ENCODE measurements around the gene KCNT2.
"Not testable (repeated sequence)": the region's sequence is repeated elsewhere in the genome, so short reads cannot be mapped to it uniquely, and the experiment has no call there.

Gene KCNT2

DNA sequence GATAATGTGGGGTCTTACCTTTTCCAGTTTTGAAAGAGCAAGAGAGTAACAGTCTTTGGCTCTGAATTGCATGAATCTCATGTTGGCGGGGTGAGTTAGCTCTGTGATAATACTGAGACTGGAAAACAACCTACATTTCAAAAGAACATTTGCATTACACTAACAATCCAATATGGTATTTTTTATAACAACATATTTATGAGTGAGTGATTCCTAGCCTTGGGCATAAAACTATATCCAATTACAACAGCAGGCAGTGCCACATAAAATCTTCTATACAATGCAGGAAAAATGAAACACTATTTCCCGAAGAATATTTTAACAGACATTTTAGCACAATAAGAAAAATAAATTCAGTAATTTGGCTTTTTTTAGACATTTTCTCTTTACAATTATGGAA is 303.0 kb downstream of the KCNT2 start:
- DNase-seq, result no peak

- no peak for DNase-seq
Observed at GRCh38 chr1:196302981-196303380, 305.3 kb downstream of the KCNT2 start.

GRCh38 chr1:196302420-196302819 is 305.8 kb downstream of the KCNT2 start:
- DNase-seq, result no peak

DNA sequence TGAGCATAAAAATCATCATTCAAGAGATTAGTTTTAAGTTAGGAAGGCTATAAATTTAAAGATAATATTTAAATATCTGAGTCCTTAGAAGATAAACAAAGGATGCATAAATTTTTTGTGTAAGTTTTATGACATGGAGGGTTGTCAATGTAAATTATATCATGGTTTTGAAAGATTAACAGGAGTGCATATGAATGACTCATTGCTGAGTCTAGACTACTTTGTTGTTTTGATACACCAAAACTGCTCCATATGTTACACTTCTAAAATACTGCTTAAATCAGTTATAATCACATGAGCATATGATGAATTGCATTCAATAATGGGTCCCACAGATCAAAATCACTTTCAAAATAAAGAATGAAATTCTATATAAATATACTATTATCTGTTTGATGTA is 312.5 kb downstream of the KCNT2 start:
- DNase-seq, result no peak

DNA sequence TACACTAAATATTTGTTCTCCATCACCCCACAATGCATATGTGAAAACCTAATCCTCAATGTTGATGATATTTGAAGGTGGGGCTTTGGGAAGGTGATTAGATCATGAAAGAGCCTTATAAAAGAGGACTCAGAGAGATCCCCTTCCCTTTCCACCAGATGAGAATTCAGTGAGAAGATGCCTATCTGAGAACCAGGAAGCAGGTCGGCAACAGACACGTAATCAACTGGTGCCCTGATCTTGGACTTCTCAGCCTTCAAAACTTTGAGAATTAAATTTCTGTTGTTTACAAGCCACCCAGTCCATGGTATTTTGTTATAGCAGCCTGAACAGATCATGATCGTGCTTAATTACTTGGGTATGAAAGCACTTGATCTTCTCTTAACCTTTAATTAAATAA is 329.4 kb downstream of the KCNT2 start:
- DNase-seq, result no peak

- DNase-seq, result no peak
Observed at GRCh38 chr1:196277860-196278259, 330.4 kb downstream of the KCNT2 start.

DNA sequence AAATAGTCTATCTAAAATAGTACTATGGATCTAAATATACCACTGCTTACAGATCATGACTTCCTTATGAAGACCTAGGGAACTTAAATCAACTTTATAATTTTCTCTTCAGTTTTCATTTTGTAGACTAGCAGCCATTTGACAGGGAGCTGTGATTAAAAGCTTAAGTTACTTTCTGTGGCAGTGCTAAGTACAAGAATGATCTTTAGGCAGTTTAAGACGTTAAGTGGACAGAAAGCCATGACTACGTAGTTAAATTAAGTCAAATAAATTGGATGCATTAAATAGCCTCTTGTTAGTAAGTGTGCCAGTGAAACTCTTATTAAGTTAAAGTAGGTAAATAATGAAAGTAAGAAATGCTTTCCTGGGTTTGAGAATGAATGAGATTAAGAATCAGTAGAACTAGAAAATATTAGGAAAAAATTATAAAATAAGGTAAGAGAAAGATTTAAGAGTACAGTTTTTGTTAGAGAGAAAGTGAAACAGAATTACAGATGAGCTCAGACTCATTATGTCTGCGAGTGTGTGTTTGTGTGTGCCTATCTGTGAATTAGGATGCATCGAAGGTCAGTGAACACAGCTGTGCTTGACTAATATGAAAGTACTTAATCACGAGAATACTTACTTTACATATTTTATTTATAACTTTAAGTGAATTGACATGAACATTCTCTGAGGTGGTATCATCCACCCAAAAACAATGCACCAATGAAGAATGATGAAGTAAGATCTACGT is 336.9 kb downstream of the KCNT2 start:
- DNase-seq, result no peak

DNA sequence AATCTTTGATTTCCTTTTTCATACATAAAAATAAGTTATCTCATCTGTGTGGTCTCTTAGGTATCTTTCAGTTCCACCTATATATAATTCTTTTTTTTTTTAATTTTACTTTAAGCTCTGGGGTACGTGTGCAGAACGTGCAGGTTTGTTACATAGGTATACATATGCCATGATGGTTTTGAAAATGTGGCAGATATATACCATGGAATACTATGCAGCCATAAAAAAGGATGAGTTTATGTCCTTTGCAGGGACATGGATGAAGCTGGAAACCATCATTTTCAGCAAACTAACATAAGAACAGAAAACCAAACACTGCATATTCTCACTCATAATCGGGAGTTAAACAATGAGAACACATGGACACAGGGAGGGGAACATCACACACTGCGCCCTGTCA is 345.2 kb downstream of the KCNT2 start:
- DNase-seq, result not testable (repeated sequence)

DNA sequence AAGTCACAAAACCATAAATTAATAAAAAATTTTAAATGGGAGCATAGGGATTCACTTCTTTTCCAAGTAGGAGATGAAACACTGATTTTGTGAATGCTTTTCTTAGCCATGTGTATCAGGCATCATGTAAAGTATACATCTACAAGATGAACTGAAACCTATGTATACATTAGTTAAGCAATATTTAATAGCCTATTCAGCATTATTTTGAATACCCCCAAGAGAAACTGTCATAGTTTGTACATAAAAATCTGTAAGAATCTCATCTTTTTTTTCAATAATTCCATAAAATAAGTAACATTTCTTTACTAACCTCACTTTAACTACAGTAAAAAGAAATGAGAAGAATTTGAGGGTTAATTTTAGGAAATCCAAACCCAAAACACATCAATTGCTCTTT is 348.0 kb downstream of the KCNT2 start:
- no peak for DNase-seq

DNA sequence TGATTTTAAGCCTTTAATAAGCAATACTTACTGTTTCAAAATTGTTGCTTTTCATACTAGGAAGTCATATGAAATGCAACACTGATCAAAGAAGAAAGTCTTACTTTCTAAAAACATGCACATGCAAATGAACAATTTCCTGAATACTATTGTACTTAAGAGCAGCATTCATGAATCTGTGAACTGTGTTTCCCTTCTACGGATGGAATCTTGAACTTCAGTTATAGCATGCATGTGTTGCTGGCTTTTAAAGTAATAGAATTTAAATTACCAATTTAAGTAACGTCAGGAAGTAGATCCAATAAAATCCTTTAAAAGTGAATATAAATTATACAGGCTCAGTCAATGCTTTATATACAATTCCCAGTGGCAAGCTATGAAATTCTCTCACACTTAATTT is 348.9 kb downstream of the KCNT2 start:
- DNase-seq, result no peak

- no peak for DNase-seq
Observed at GRCh38 chr1:196255762-196256161, 352.5 kb downstream of the KCNT2 start.

DNA sequence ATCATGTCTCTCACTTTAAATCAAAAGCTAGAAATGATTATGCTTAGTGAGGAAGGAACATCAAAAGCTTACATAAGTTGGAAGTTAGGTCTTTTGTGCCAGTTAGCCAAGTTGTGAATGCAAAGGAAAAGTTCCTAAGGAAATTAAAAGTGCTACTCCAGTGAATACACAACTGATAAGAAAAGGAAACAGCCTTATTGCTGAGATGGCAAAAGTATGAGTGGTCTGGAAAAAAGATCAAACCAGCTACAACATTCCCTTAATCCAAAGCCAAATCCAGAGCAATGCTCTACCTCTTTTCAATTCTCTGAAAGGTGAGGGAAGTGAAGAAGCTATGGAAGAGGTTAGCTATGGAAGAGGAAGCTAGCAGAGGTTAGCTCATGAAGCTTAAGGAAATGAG is 378.7 kb downstream of the KCNT2 start:
- DNase-seq, result no peak

DNA sequence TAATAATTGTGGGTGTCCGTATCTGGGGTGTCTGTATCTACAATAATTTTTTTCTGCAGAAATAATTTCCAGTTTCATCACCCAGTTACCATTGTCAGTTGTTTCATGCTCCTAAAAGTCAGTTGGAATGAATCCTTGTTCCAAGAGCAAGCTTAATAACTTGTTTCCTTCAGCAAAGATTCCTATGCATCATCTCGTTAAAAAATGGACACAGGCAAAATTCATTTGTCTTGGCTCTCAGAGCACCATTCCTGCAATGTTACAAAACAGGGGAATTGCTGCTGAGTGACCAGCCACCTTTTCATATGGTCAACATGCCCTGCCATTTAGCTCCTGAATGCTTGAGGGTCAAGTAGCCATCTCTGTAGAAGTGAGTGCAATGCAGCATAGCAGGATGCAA is 393.4 kb downstream of the KCNT2 start:
- DNase-seq, result no peak

DNA sequence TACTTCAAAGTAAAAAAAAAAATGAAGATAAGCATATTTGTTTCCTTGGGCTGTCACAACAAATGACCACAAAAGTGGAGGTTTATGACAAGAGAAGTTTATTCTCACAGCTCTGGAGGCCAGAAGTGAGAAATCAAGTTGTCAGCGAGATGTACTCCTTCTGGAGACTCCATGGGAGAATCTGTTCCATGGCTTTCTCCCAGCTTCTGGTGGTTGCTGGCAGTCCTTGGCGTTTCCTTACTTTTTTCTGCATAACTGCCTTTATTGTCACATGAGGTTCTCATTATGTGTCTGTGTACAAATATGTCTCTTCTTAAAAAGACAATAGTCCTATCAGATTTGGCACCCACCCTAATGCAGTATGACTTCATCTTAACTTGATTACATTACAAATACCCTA is 398.3 kb downstream of the KCNT2 start:
- DNase-seq, result no peak

GRCh38 chr1:196209265-196209664 is 399.0 kb downstream of the KCNT2 start:
- no peak for DNase-seq

- DNase-seq, result no peak
Observed at GRCh38 chr1:196207612-196208217, 400.5 kb downstream of the KCNT2 start.

DNA sequence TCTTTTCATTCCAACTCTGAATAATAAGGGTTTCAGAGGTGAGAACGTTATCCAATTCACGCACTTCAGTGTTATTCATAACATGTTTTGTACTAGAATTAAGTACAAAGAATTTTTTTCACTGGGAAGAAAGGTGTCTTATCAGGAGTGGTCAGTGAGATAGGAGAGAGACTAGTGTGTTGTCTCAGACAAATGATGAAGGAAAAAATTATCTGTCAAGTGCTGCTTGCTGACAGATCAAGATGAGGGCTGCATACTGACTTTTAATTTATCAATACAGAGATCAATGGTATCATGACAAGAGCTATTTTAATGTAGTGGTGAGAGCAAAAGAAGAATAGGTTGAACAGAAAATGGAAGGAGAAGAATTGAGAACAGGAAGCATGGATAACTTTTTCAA is 402.4 kb downstream of the KCNT2 start:
- DNase-seq, result no peak

- DNase-seq, result no peak
Observed at GRCh38 chr1:196196486-196196885, 411.8 kb downstream of the KCNT2 start.

- DNase-seq, result no peak
Observed at GRCh38 chr1:196193896-196194559, 414.2 kb downstream of the KCNT2 start.

- DNase-seq, result no peak
Observed at GRCh38 chr1:196183941-196184340, 424.3 kb downstream of the KCNT2 start.

GRCh38 chr1:196181594-196181878 is 426.7 kb downstream of the KCNT2 start:
- no peak for DNase-seq

- no peak for DNase-seq
Observed at GRCh38 chr1:196180847-196181593, 427.2 kb downstream of the KCNT2 start.

DNA sequence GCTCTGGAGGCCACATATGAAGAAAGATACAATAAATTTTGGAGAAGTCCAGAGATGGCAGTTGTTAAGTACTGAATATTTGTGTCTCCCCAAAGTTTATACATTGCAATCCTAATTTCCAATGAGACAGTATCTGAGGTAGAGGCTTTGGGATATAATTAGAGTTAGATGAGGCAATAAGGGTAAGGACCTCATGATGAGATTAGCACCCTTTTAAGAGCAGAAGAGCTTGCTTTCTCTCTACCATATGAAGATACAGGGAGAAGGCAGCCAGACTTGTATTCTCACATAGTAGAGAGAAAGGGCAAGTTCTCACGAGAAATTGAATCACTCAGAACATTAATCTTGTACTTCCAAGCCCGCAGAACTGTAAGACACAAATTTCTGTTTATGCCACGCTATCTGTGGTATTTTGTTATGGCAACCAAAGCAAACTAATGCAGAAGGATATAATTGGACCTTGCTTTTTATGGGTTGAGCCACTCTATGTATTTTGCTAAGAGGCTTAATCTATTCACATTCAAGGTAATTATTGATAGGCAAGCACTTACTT is 430.1 kb downstream of the KCNT2 start:
- DNase-seq, result no peak

All from activated T-cell treated with anti-CD3 and anti-CD28 coated beads for 4 hours (primary cell).